HepG2 (cell line): ENCODE data around the gene POTEB2.
"Not testable (repeated sequence)": the region's sequence is repeated elsewhere in the genome, so short reads cannot be mapped to it uniquely, and the experiment has no call there.

Source experiments
- ATF3 ChIP-seq: sonication (generic); formaldehyde crosslinking; IDR thresholded peaks from 2 replicates; pipeline ENCODE4 v1.4.0; 2020; ENCODE audit warnings: missing genetic modification reagents
- CAMTA2 ChIP-seq: sonication (generic); formaldehyde crosslinking; IDR thresholded peaks from 2 replicates; pipeline ENCODE4 v1.4.0; 2020; ENCODE audit warnings: mild to moderate bottlenecking, missing genetic modification reagents, borderline replicate concordance
- CBX5 ChIP-seq: sonication (generic); formaldehyde crosslinking; IDR thresholded peaks from 2 replicates; pipeline ENCODE4 v1.4.0; 2020; ENCODE audit warnings: missing genetic modification reagents, borderline replicate concordance
- CTCF ChIP-seq: sonication (generic); formaldehyde crosslinking; IDR thresholded peaks from 2 replicates; pipeline ENCODE4 v1.5.0; 2020; ENCODE audit warnings: mild to moderate bottlenecking, missing genetic modification reagents, moderate library complexity
- NFE2L2 ChIP-seq: fragments of 150-350 bp; IDR thresholded peaks from 2 replicates; pipeline ENCODE4 v1.6.1; 2014; ENCODE audit warnings: low read length
- POLR2A ChIP-seq, 2 experiments: IDR thresholded peaks; 2 replicates each; pipeline ENCODE4 v1.6.1; 2011; ENCODE audit warnings: low read depth in 2 of 2, low read length in 2 of 2, mild to moderate bottlenecking in 1 of 2, moderate library complexity in 1 of 2; ENCODE audit not compliant: insufficient read depth in 1 of 2
- ZNF18 ChIP-seq: sonication (generic); formaldehyde crosslinking; IDR thresholded peaks from 2 replicates; pipeline ENCODE4 v1.8.0; 2022; ENCODE audit warnings: mild to moderate bottlenecking, missing genetic modification reagents; ENCODE audit not compliant: insufficient replicate concordance
- ZNF335 ChIP-seq: sonication (generic); formaldehyde crosslinking; IDR thresholded peaks from 2 replicates; pipeline ENCODE4 v1.4.0; 2020; ENCODE audit warnings: missing genetic modification reagents

- not testable (repeated sequence) for TF ChIP-seq POLR2A (IDR thresholded peaks at IDR 0.05; ENCODE audit: insufficient read depth in 1 of 2, low read depth in 2 of 2, low read length in 2 of 2); CTCF (CRISPR knock-in tag); ZNF18 (CRISPR knock-in tag); CAMTA2 (CRISPR knock-in tag); ZNF335; CBX5 (CRISPR knock-in tag); NFE2L2; ATF3 (CRISPR knock-in tag)
Measured at GRCh38 chr15:20879916-20880315, 13.8 kb upstream of the POTEB2 start.
